Measurements from ENCODE around the gene RASSF8.

The RASSF8 gene, protein sequence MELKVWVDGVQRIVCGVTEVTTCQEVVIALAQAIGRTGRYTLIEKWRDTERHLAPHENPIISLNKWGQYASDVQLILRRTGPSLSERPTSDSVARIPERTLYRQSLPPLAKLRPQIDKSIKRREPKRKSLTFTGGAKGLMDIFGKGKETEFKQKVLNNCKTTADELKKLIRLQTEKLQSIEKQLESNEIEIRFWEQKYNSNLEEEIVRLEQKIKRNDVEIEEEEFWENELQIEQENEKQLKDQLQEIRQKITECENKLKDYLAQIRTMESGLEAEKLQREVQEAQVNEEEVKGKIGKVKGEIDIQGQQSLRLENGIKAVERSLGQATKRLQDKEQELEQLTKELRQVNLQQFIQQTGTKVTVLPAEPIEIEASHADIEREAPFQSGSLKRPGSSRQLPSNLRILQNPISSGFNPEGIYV

GRCh38 chr12:25958428-25959070, at the start of gene RASSF8:
Gene RASSF8 (plus strand): TSS chr12:25958682. CDS start chr12:26055344, 96,662 bp downstream.
- TF ChIP-seq, protein P1, sequence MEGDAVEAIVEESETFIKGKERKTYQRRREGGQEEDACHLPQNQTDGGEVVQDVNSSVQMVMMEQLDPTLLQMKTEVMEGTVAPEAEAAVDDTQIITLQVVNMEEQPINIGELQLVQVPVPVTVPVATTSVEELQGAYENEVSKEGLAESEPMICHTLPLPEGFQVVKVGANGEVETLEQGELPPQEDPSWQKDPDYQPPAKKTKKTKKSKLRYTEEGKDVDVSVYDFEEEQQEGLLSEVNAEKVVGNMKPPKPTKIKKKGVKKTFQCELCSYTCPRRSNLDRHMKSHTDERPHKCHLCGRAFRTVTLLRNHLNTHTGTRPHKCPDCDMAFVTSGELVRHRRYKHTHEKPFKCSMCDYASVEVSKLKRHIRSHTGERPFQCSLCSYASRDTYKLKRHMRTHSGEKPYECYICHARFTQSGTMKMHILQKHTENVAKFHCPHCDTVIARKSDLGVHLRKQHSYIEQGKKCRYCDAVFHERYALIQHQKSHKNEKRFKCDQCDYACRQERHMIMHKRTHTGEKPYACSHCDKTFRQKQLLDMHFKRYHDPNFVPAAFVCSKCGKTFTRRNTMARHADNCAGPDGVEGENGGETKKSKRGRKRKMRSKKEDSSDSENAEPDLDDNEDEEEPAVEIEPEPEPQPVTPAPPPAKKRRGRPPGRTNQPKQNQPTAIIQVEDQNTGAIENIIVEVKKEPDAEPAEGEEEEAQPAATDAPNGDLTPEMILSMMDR (conservative IDR thresholded peaks at IDR 0.05; ENCODE audit: control insufficient read depth, insufficient read depth, low read depth, low read length): no peak
- DNase-seq (ENCODE audit: low read depth): peak; percentile 59
- peak within 1 kb of the TSS; percentile 79 for H3K4me3 ChIP-seq (ENCODE audit: control insufficient read depth, low read depth, low read length)

DNA sequence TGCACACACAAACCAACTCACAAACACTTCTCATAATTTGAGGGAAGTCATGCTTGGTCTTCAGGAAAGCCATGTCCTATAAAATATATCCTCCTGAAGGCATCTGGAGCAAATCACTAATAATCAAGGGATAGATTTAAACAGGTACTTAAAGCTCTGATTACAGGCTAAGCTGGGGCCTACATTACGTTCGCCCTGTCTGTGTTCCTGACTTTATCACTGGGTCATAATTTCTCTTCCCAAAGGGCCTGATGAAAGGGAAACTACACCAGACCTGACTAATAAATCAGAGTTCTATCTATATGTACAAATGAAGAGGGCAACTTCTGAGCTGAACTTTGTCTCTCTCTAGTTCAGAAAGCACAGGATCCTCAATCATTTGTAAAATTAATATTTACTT, 43.9 kb upstream of the RASSF8 start:
- H3K4me3 ChIP-seq (ENCODE audit: control insufficient read depth, low read depth, low read length): no peak overlapping the region
- TF ChIP-seq, protein P1 (conservative IDR thresholded peaks at IDR 0.05; ENCODE audit: control insufficient read depth, insufficient read depth, low read depth, low read length): no peak
- DNase-seq (ENCODE audit: low read depth): no peak

DNA sequence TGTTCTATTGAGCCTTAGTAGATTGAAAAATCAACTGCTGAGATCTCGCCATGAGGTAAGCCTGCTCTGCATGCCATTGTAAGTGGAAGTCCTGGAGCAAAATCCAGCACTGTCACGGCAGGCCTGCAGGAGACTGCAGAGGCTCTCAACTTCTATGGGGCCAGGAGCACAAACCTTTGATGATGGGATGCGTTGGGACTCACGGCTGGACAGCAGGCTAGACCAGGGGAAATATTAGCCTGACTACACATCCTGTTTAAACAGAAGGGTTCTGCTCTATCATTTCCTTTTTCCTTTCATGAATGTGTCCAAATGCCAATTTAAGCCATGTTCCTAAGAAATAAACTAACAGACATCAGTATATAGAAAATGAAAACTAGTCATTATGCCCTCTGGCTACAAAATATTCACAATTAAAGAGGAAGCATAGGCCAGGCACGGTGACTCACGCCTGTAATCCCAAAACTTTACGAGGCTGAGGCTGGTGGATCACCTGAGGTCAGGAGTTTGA, 33.9 kb upstream of the RASSF8 start:
- TF ChIP-seq, protein P1 (conservative IDR thresholded peaks at IDR 0.05; ENCODE audit: control insufficient read depth, insufficient read depth, low read depth, low read length): no peak
- no peak for DNase-seq (ENCODE audit: low read depth)
- H3K4me3 ChIP-seq (ENCODE audit: control insufficient read depth, low read depth, low read length): no peak overlapping the region

DNA sequence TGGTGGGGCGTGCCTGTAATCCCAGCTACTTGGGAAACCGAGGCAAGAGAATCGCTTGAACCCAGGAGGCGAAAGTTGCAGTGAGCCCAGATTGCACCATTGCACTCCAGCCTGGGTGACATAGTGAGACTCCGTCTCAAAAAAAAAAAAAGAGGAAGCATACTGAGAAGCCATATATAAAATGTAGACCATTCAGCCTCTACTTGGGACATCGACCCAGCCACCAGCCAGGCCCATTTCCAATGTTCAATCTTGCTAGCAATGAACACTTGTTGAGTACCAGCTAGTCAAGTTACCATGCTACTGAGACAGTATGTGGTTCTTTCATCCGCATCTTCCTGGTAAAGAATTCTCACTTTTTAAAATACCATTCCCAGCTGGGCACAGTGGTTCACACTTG, 33.4 kb upstream of the RASSF8 start:
- no peak overlapping the region for H3K4me3 ChIP-seq (ENCODE audit: control insufficient read depth, low read depth, low read length)
- no peak for DNase-seq (ENCODE audit: low read depth)
- TF ChIP-seq, protein P1 (conservative IDR thresholded peaks at IDR 0.05; ENCODE audit: control insufficient read depth, insufficient read depth, low read depth, low read length): no peak

DNA sequence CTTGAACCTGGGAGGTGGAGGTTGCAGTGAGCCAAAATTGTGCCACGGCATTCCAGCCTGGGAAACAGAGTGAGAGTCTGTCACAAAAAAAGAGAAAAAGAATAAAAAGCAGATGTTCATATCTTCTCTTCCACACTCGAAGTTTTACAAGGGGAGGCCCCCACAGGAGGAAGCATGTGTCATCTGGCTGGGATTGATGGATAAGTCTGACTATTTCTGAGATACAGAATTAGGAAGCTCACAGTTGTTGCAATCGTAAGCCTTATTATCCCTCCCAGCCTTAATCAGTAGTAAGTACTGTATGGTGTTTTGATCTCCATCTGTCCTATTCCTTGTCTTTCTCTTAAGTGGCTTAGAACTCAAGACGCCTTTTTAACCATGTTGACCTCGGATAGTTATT, 31.9 kb upstream of the RASSF8 start:
- TF ChIP-seq, protein P1 (conservative IDR thresholded peaks at IDR 0.05; ENCODE audit: control insufficient read depth, insufficient read depth, low read depth, low read length): no peak
- DNase-seq (ENCODE audit: low read depth): peak; percentile 12
- no peak overlapping the region for H3K4me3 ChIP-seq (ENCODE audit: control insufficient read depth, low read depth, low read length)

- DNase-seq (ENCODE audit: low read depth): peak; percentile 81
- TF ChIP-seq, protein P1 (conservative IDR thresholded peaks at IDR 0.05; ENCODE audit: control insufficient read depth, insufficient read depth, low read depth, low read length): no peak
- no peak overlapping the region for H3K4me3 ChIP-seq (ENCODE audit: control insufficient read depth, low read depth, low read length)
These were observed 29.3 kb upstream of the RASSF8 start for GRCh38 chr12:25929142-25929541.

Data from fibroblast of mammary gland (primary cell).